OCI-LY3 (cell line): ENCODE results near the gene ARID3B.

Experiments
- H2AFZ ChIP-seq: fragments of 200-600, 300-600 bp; shearing (Covaris generic); 2 replicates; pipeline ENCODE4 v1.6.0; 2014; ENCODE audit warnings: antibody characterized with exemption, low read depth, low read length
- H3K27ac ChIP-seq: fragments of 200-600, 300-600 bp; sonication (generic); 2 replicates; pipeline ENCODE4 v1.5.1; 2014; ENCODE audit warnings: mild to moderate bottlenecking, low read length, moderate library complexity, mixed read lengths
- H3K27me3 ChIP-seq: fragments of 200-600, 300-600 bp; sonication (generic); 2 replicates; pipeline ENCODE4 v1.6.1; 2014; ENCODE audit warnings: low read depth, low read length, mixed read lengths
- H3K36me3 ChIP-seq: fragments of 200-600, 300-600 bp; sonication (generic); replicated peaks from 2 replicates; pipeline ENCODE3; 2014; ENCODE audit warnings: low read depth, low read length, mixed read lengths
- H3K4me1 ChIP-seq: fragments of 300-600, 200-600 bp; sonication (generic); 2 replicates; pipeline ENCODE4 v1.6.1; 2014; ENCODE audit warnings: low read length, mixed read lengths
- H3K4me2 ChIP-seq: fragments of 200-600, 300-600 bp; sonication (generic); 2 replicates; pipeline ENCODE4 v1.6.1; 2014; ENCODE audit warnings: low read length, mixed read lengths
- H3K4me3 ChIP-seq: fragments of 300-600, 200-600 bp; sonication (generic); 2 replicates; pipeline ENCODE4 v1.5.1; 2014; ENCODE audit warnings: antibody characterized with exemption, mild to moderate bottlenecking, low read length, moderate library complexity
- H3K79me2 ChIP-seq: fragments of 300-600, 200-600 bp; shearing (Covaris generic); 2 replicates; pipeline ENCODE4 v1.6.1; 2014; ENCODE audit warnings: mild to moderate bottlenecking, low read length, mixed read lengths
- H3K9ac ChIP-seq: fragments of 300-600, 200-600 bp; shearing (Covaris generic); 2 replicates; pipeline ENCODE4 v1.6.0; 2014; ENCODE audit warnings: mild to moderate bottlenecking, low read length, moderate library complexity
- H3K9me3 ChIP-seq: fragments of 200-600, 300-600 bp; shearing (Covaris generic); 2 replicates; pipeline ENCODE4 v1.6.1; 2014; ENCODE audit warnings: low read length, mixed read lengths; ENCODE audit not compliant: insufficient read depth
- H4K20me1 ChIP-seq: fragments of 200-600, 300-600 bp; sonication (generic); 2 replicates; pipeline ENCODE4 v1.6.1; 2016; ENCODE audit warnings: low read length, mixed read lengths; ENCODE audit not compliant: insufficient read depth
- EZH2phosphoT487 ChIP-seq: fragments of 200-600 bp; shearing (Covaris generic); IDR thresholded peaks from 2 replicates; pipeline ENCODE4 v1.6.1; 2018; ENCODE audit warnings: antibody characterized with exemption, mixed run types, low read depth
- TF ChIP-seq, protein P1 (sequence below): fragments of 200-600, 300-600 bp; sonication (generic); IDR thresholded peaks from 2 replicates; pipeline ENCODE4 v1.5.1; 2014; ENCODE audit warnings: antibody characterized with exemption, low read length, low read depth

Gene ARID3B

DNA sequence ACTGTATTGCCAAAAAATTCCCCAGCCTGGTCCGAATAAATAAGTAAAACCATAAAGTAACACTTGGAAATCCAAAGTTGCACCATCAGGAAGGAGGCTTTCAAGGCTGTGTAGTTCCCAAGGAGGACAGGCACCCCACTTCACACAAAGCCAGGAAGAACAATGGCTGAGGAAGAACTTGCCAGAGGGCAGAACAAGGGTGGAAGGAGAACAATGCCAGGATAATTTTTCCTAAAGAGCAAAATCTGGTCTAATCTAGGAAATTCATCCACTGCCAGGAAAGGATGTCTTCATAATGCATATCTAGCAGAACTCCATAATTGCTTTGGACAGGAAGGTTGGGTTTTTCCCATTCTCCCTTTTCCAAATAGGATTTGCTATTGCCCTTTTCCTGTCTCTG lies 15.7 kb upstream of the ARID3B start:
- no peaks in the 10 kb centered on the region for H3K79me2 ChIP-seq
- H2AFZ ChIP-seq: no peak overlapping the region
- no peaks in the 10 kb centered on the region for H3K36me3 ChIP-seq
- no peak overlapping the region for H3K9ac ChIP-seq
- H3K4me2 ChIP-seq: no peak overlapping the region
- H3K27ac ChIP-seq: no peak overlapping the region
- H3K9me3 ChIP-seq: no peaks in the 10 kb centered on the region
- H3K4me3 ChIP-seq: no peak overlapping the region
- TF ChIP-seq EZH2phosphoT487: no peak
- TF ChIP-seq, protein P1, sequence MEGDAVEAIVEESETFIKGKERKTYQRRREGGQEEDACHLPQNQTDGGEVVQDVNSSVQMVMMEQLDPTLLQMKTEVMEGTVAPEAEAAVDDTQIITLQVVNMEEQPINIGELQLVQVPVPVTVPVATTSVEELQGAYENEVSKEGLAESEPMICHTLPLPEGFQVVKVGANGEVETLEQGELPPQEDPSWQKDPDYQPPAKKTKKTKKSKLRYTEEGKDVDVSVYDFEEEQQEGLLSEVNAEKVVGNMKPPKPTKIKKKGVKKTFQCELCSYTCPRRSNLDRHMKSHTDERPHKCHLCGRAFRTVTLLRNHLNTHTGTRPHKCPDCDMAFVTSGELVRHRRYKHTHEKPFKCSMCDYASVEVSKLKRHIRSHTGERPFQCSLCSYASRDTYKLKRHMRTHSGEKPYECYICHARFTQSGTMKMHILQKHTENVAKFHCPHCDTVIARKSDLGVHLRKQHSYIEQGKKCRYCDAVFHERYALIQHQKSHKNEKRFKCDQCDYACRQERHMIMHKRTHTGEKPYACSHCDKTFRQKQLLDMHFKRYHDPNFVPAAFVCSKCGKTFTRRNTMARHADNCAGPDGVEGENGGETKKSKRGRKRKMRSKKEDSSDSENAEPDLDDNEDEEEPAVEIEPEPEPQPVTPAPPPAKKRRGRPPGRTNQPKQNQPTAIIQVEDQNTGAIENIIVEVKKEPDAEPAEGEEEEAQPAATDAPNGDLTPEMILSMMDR: no peak
- H3K4me1 ChIP-seq: peaks cover 5% of the 10 kb centered on the region
- no peaks in the 10 kb centered on the region for H4K20me1 ChIP-seq
- H3K27me3 ChIP-seq: no peaks in the 10 kb centered on the region

DNA sequence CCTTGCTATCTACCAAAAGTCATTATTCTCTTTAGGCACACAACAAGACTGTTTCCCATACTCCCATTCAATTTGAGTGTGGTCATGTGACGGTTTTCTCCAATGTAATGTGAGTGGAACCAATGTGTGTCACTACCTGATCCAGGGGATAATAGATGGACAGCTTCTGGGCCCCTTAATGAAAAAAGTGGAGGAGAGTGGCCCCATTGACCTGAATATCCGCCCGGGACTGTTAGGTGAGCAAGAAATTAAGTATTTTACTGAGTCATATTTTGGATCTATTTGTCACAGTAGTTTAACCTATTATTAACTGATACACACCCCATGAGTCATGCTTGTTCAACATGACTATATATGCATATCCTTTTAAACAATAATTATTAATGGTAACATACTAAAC lies 15.1 kb upstream of the ARID3B start:
- TF ChIP-seq EZH2phosphoT487: no peak
- TF ChIP-seq, protein P1: no peak
- no peak overlapping the region for H3K9ac ChIP-seq
- no peaks in the 10 kb centered on the region for H4K20me1 ChIP-seq
- no peaks in the 10 kb centered on the region for H3K9me3 ChIP-seq
- no peaks in the 10 kb centered on the region for H3K36me3 ChIP-seq
- H3K4me2 ChIP-seq: no peak overlapping the region
- H3K4me3 ChIP-seq: no peak overlapping the region
- no peak overlapping the region for H2AFZ ChIP-seq
- peaks cover 5% of the 10 kb centered on the region for H3K4me1 ChIP-seq
- no peaks in the 10 kb centered on the region for H3K79me2 ChIP-seq
- no peaks in the 10 kb centered on the region for H3K27me3 ChIP-seq
- no peak overlapping the region for H3K27ac ChIP-seq

DNA sequence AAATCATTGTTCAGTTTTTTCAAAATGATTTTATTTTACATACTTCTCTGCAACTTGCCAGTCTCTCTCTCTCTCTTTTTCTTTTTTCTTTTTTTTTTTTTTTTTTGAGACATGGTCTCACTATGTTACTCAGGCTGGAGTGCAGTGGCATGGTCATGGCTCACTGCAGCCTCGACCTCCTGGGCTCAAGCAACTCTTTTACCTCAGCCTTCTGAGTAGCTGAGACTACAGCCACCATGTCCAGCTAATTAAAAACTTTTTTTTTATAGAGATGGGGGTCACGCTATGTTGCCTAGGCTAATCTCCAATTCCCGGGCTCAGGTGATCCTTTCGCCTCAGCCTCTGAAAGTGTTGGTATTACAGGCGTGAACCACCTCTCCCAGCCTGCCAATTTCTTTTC lies 12.1 kb upstream of the ARID3B start:
- no peaks in the 10 kb centered on the region for H3K9me3 ChIP-seq
- no peaks in the 10 kb centered on the region for H3K79me2 ChIP-seq
- no peaks in the 10 kb centered on the region for H4K20me1 ChIP-seq
- H2AFZ ChIP-seq: no peak overlapping the region
- H3K9ac ChIP-seq: no peak overlapping the region
- no peaks in the 10 kb centered on the region for H3K27me3 ChIP-seq
- H3K4me2 ChIP-seq: no peak overlapping the region
- H3K4me1 ChIP-seq: peaks cover 5% of the 10 kb centered on the region
- H3K4me3 ChIP-seq: no peak overlapping the region
- TF ChIP-seq, protein P1: no peak
- no peak for TF ChIP-seq EZH2phosphoT487
- no peak overlapping the region for H3K27ac ChIP-seq
- no peaks in the 10 kb centered on the region for H3K36me3 ChIP-seq

DNA sequence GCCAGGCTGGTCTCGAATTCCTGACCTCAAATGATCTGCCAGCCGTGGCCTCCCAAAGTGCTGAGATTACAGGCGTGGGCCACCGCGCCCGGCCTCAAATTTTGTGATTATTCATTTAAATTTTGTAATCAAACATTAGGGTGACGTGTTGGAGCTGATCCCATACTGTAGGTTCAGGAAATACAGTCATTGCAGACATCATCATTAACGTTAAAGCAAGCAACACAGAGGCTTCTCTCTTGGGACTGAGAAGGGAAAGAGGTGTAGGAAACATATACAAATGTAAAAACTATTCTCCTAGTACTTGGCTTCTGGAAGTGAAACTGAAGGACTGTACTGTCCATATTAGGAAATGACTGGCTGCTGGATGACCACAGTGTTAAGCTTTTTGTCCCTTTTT lies 11.1 kb upstream of the ARID3B start:
- no peak overlapping the region for H3K27ac ChIP-seq
- TF ChIP-seq, protein P1: no peak
- no peak for TF ChIP-seq EZH2phosphoT487
- no peaks in the 10 kb centered on the region for H3K27me3 ChIP-seq
- no peak overlapping the region for H3K4me2 ChIP-seq
- H3K9me3 ChIP-seq: no peaks in the 10 kb centered on the region
- H3K36me3 ChIP-seq: no peaks in the 10 kb centered on the region
- no peaks in the 10 kb centered on the region for H4K20me1 ChIP-seq
- peaks cover 5% of the 10 kb centered on the region for H3K4me1 ChIP-seq
- no peaks in the 10 kb centered on the region for H3K79me2 ChIP-seq
- H3K9ac ChIP-seq: no peak overlapping the region
- H3K4me3 ChIP-seq: no peak overlapping the region
- no peak overlapping the region for H2AFZ ChIP-seq
